GM15510 (cell line): Measurements from ENCODE around the gene MEGF9.

ENCODE experiments used
- POLR2A ChIP-seq: IDR thresholded peaks from 3 replicates; pipeline ENCODE4 v1.6.1; 2011; ENCODE audit warnings: borderline replicate concordance; ENCODE audit not compliant: insufficient read length; ENCODE audit errors: extremely low read depth

The MEGF9 gene

DNA sequence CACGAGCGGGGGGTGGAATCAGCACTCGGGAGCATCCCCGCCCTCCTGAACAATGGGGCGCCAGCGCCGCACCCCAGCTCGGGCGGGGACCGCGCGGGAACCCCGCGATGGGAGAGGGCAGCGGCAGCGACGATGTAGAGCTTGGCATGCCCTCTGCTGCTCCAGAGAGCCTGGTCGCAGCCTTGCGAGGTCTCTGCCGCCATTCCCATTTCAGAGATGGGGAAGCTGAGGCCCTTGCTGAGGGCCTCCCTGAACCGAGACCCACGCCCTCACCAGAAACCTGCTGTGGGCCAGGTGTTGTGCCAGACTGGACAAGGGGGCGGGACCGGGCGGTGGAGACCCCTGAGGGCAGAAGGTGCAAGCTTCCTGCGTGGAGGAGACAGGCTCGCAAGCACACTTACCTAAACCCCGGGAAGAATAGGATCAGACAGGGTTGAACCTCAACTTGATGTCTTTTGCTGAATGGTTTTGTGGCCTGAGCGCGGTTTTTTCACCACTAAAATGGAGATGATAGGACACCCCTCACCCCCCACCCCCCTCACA is 647 bp upstream of the MEGF9 start:
- no peak for TF ChIP-seq POLR2A

DNA sequence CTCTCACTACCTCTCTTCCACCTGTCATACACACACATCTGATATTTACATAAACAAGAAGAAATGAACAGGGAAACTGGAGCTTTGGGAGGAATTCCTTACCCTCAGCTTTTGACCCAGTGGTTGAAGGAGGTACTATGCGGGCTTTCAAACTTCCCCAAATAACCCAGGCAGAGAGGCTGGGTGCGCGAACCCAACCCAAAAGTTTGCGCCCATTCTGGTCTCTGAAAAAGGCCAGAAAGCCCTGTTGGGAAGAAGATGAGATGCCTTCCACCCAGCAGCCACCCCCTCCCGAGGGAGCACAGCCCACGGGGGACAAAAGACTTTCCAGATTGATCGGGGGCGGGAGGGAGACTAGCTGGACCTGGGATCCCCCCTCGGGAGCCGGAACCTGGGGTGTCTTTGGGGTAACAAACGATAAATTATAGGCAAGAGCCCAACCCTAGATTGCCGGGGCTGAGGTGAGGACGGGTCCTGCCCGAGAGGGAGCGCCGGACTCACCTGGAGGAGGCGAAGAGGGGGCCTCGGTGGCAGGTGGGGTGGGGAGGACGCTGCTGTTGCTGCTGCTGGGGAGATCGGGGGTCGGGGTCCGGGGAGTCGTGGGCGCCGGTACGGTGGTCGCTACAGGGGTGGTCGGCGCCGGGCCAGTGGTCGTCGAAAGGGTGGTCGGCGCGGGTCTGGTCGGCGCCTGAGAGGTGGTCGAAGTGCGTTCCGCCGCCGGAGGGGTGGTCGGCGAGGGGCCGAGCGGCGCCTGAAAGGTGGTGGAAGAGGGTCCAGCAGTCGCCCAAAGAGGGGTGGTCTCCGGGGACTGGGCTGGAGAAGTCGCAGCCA is 798 bp downstream of the MEGF9 start:
- no peak for TF ChIP-seq POLR2A

DNA sequence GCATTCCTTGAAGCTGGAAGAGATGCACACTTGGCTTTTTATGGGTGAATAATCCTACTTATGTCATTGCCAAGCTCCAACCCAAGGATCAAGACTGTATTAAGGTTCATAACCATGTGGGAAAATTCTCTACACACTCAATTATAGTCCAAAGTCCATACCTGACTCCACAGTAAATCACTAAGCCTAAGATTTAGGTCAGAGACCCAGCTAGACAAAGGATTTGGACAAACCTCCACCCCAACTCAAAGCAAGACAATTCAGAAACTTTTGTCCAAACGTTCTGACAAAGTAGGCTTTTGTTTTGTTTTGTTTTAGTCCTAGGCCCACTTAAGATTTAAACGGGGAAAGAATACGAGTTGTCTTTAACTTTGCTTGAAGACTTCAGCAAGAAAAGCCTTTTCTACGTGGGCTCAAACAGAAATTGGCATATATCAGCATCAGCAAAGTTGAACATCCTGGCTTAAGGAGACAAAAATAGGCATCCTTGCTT is 1.7 kb downstream of the MEGF9 start:
- TF ChIP-seq POLR2A = no peak

DNA sequence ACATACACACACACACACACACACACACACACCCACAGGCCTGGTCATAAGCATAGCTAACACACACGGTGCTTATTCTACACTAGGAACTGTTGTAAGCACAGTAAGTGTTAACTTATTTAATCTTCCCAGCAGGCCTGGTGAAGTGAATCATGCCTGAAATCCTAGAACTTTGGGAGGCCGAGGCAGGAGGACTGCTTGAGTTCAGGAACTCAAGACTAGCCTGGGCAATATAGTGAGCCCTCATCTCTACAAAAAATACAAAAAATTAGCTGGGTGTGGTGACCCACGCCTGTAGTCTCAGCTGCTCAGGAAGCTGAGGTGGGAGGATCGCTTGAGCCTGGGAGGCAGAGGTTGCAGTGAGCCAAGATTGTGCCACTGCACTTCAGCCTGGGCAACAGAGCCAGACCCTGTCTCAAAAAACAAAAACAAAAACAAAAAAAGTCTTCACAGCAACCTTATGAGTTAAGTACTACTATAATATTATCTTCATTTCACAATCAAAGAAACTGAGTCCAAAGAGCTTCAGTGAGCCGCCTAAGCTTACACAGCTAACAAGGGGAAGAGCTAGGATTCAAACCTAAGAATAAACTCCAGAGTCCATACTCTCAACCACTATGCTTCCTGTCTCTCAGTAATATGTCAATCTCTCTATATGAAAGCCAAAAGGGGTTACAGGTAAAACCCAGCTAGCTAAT is 2.3 kb downstream of the MEGF9 start:
- TF ChIP-seq POLR2A = no peak

DNA sequence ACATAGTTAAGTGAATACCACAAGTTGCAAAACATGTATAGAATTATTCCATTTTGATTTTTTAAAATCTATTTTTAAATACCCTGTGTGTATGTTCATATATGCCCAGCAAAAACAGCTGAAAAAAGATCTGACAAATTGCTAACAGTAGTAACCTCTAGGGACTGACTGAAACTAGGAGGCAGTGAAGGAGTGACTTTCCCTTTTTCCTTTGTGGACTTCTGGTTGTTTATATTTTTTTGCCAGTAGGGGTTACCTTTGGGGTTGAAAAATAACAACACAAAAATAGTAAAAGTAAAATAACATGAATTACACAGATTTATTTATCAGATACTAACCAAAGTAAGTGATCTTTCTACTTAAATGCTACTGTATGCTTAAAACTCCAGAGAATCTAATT is 2.9 kb downstream of the MEGF9 start:
- no peak for TF ChIP-seq POLR2A

DNA sequence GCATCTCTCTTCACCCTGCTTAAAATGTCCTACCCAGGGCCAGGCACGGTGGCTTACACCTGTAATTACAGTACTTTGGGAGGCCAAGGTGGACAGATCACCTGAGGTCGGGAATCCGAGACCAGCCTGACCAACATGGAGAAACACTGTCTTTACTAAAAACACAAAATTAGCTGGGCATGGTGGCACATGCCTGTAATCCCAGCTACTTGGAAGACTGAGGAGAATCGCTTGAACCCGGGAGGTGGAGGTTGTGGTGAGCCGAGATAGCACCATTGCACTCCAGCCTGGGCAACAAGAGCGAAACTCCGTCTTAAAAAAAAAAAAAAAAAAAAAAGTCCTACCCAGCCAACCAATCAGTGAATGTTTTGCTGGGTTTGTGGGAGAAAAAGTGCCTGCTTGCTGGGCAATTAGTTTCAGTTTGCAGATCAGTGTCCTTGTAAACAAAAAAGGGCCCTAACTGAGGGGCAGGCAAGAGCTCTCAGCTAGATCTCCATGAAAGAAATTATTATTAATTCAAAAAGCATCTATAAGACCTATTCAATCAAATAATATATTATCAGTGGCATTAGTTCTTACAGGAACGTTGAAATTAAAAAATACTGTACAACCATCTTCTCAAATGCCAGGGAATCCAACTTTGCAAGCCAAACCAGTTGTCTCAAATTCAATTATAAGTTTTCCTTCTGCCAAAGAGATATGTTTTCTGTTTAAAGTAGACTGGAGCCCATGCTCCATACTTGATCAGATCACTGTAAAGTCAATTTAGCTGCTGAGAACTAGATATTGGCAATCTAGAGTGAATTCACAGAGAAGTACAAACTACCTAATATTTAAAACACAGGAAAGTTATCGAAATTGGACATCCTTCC is 3.9 kb downstream of the MEGF9 start:
- no peak for TF ChIP-seq POLR2A

DNA sequence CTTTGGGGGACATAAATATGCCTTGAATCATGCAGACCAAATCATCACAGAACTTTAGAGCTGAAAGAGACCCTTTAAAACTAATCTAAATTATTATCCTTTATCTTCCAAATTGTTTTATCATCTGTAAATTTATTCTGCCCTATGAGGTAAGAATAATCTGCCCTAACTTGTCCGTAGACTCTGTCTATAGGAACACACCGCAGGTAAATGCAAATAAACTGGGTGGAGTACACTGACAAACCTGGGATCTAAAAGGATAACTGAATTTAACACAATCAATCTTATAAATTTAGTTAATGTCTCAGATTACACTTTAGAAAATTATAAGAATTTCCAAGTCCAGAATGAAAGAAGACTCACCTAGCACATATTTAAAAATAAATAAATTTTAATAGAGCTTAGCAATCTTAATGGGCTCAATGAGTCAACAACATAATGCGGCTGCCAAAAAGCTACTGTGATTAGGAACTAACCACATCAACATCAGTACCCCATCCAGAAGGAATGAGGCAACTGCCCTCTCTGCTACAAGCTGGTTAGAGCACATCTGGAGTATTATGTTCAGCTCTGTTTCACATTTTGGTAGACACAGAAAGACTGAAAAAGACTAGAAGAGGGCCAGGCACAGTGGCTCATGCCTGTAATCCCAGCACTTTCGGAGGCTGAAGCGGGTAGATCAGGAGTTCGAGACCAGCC is 5.6 kb downstream of the MEGF9 start:
- no peak for TF ChIP-seq POLR2A

DNA sequence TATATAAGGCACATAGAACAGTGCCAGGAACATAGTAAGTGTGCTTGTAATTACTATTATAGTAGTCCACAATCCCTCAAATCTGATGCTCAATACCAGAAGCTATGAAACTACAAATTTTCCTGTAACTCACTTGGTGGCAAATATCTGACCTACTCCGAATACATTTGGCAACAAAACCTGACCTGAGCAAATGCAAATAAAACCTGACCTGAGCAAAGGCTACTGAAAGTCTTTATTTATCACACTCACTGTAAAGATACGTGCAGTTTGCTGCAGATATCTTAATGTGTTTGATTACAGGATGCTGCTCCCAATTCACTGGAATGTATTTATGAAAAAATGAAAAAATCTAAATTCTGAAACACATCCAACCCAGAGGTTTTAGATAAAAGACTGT is 7.1 kb downstream of the MEGF9 start:
- no peak for TF ChIP-seq POLR2A

DNA sequence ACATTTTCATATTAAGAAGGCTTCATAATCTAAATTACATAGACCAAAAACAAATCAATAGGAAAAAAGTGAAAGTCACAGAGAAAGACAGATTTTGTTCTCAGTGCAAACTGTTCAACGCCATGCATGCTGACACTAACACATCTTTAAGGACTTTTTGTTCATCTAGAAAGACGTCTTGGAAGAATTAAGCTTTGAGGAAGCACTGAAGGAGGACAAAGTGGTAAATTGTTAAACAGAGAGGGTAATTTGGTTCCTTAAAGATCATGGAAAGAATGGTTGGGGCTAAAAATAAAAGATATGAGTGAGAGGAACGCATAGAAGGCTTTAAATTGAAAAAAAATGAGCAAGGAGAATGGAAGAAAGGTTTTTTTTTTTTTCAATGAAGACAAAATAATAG is 9.1 kb downstream of the MEGF9 start:
- no peak for TF ChIP-seq POLR2A

DNA sequence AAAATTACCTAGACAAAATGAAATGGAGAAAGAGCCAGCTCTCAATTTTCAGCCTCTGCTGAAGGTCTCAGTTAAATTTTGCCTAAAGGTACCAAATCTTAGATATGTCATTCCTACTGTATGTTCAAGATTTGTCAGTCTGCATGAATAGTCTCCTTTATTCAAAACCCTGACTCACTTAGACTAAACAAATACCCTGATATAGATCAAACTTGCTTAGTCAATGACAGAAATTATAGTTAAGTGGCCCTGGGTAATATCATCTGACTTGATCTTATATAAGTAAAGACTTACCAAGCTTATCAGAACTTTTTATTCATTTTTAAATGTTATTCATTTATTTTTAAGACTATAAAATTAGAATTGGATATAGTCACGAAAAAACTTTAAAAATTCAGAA is 12.2 kb downstream of the MEGF9 start:
- no peak for TF ChIP-seq POLR2A

DNA sequence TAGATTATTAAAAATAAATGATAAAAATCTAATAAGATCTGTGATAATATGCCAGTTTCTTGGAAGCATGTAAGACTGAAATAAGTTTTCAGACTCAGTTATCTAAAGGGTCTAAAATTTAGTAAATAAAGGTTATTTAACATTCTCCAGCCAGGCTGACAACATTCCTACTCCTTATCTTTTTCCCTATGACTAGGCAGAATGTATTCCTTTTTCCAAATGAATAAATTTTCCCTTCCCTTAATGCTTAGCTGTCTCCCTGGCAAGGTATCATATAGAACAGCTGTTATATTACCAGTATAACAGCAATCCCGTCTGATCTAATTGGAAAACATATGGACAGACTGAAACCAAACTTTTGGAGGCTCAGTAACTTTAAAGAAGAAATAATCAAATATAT is 13.0 kb downstream of the MEGF9 start:
- TF ChIP-seq POLR2A = no peak

DNA sequence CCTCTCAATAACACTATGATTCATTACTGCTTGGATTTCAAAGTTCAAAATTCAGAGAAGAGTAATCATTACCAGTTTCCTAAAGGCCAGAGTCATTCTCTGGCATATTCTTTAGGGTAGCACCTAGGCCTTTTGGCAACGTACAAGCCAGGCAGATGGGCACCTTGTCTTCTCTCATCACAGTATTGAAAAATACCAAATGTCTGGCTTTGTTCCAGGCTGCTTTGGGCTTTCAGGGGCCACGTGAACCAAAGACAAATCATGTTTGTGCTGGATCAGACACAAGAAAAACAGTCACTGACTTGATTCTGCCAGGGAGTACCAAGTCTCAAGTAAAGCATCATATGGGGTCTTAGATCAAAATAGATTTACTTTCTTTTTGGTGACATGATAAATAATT is 15.5 kb downstream of the MEGF9 start:
- no peak for TF ChIP-seq POLR2A

DNA sequence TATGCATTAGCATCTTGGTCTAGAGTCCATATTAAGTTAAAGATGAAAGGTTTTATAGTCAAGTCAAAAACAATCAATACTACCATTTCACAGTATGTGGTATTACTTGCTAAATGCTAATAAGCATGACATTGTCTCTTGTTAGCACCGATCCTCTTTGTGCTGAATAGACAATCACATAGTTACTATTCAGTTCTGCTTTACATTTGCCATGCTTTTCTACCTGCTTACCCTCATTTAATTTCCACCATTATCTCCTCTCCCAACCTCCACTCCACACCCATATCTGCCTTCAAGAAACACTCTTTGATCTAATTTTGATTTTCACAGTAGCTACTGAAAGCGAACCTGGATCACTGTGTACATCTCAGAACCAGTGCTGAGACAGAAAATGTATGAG is 16.8 kb downstream of the MEGF9 start:
- TF ChIP-seq POLR2A = no peak

DNA sequence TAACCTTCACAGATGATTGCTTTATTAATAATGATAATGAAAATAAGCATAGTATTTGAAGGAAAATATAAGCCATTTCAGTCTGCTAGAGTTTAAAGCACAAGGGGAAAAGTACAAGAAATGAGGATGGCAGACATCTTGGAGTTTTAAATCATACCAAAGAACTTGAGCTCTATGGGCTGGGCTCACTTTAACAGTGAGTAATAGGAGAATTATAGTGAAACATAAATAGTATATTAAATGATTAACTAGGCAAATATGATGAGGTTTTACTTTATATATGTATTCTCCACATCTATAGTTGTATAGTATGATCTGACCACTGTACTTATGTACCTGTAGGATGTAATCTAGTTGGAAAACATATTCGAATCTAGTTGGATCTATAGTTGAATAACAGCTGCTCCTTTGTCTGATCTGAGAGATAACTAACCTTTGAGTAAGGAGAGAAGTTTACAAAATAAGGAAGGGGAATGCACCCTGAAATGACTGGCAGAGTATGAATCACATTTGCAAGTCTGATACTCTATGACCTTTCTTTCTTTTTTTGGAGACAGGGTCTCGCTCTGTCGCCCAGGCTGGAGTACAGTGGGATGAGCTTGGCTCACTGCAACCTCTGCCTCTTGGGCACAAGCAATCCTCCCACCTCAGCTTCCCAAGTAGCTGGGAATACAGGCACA is 17.6 kb downstream of the MEGF9 start:
- no peak for TF ChIP-seq POLR2A

DNA sequence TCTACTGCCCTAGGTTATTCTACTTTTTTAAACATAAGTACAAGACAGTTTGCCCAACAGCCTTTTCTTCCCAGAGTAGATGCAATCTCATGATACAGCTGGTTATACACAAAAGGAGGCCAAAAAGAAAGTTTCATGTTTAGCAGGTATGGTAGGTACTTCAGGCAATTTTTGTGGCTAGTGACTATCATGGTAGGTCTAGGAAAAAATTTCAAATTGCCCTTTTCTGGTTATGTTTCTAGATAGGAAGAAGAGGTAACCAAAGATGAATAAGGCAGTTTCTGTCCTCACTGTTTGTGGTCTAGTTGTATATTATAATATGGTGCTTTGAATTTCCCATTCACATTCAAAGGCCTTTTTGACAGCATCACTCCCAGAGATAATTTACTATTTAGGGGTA is 19.7 kb downstream of the MEGF9 start:
- TF ChIP-seq POLR2A = no peak

DNA sequence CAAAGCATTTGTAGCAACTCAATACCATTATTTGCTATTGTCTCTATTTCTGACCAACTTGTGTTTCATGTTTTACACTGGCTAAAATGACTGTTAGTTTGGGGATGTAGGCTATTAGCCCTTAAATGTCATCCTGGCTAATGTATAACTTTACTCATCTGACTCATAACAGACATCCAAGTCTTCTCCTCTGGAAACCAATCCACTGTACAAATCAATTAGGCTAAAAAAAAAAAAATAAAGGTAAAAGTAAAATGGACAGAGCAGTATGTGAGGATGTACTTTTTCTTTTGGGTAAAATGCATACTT is 20.6 kb downstream of the MEGF9 start:
- TF ChIP-seq POLR2A = no peak
